ENCODE data around the gene SIX6. TPM values are rescaled to one million over a fixed set of nuclear protein-coding genes. Genes with fewer than 3 reads are reported as not detected.

The SIX6 gene
- total RNA-seq, 1 experiment from 2014 or later, result not detected

DNA sequence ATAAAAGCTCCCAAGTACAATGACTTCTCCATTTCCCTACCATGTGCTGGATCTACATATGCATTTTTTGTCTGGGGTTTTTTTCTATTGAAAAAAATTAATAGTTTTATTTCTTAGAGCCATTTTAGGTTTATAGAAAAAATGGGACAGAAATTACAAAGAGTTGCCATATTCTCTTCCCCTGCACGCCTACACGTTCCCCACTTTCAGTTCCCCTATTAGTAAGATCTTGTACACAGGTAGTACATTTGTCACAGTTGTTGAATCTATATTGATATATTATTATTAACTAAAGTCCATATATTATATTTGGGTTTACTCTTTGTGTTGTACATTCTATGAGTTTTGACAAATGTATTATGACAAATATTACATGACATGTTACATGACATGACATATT lies 35.7 kb downstream of the SIX6 start:
- no peaks in the 10 kb centered on the region for H3K4me1 ChIP-seq (ENCODE audit: insufficient read depth, low read length)
- Mint-ChIP-seq H3K4me3 (no peak overlapping the region), H3K27me3 (ENCODE audit: low read depth) (peaks cover 5% of the 10 kb centered on the region), H3K27ac (no peak overlapping the region), H3K4me1 (no peaks in the 10 kb centered on the region), H3K36me3 (ENCODE audit: insufficient read depth in 1 of 3, low read depth in 3 of 3) (peaks cover 0 to 20% (median 2%) of the 10 kb centered on the region in 3 experiments; a peak in 4 of 7 replicates), H3K9me3 (peaks cover 13 to 24% of the 10 kb centered on the region in 2 experiments)
- no peaks in the 10 kb centered on the region for H3K79me2 ChIP-seq (ENCODE audit: insufficient read depth, low read length)
- H4K91ac ChIP-seq (ENCODE audit: insufficient read length, low read depth, low read length), result no peak overlapping the region
- H3K79me1 ChIP-seq (ENCODE audit: insufficient read depth, low read depth, low read length, poor library complexity, severe bottlenecking), result no peaks in the 10 kb centered on the region
- no peak overlapping the region for H2AFZ ChIP-seq (ENCODE audit: low read length)
- H2BK12ac ChIP-seq (ENCODE audit: insufficient read length, low read depth, low read length), result no peak overlapping the region
- no peak overlapping the region for H4K5ac ChIP-seq (ENCODE audit: insufficient read length, low read depth, low read length)
- H2BK120ac ChIP-seq (ENCODE audit: low read depth, low read length, poor library complexity, severe bottlenecking), result no peak overlapping the region
- no peak overlapping the region for H3K4ac ChIP-seq (ENCODE audit: low read depth, low read length)
- H3K14ac ChIP-seq (ENCODE audit: insufficient read depth, low read length), result no peak overlapping the region
- no peak overlapping the region for H3K4me2 ChIP-seq (ENCODE audit: insufficient read depth, insufficient read length, low read length)
- DNase-seq, result no peak
- H2BK15ac ChIP-seq (ENCODE audit: low read depth, low read length), result no peak overlapping the region
- H2AK5ac ChIP-seq (ENCODE audit: insufficient read length, low read length), result no peak overlapping the region
- no peak overlapping the region for H2BK5ac ChIP-seq (ENCODE audit: insufficient read length, low read length)
- H3K23me2 ChIP-seq (ENCODE audit: insufficient read length, low read depth, low read length, poor library complexity, severe bottlenecking), result no peaks in the 10 kb centered on the region
- H3K23ac ChIP-seq (ENCODE audit: insufficient read length, low read depth, low read length), result no peak overlapping the region
- H4K8ac ChIP-seq (replicated peaks; ENCODE audit: insufficient read length, low read depth, low read length), result no peak overlapping the region
- no peaks in the 10 kb centered on the region for H3K27me3 ChIP-seq (ENCODE audit: insufficient read depth, low read length)
- WGBS (ENCODE audit: extremely low coverage, insufficient read length, low lambda C conversion rate), result no CpG with 5 or more reads among the region's 2 CpGs
- no peak overlapping the region for H3K56ac ChIP-seq (ENCODE audit: insufficient read length, low read depth, low read length)
- no peak overlapping the region for H2BK20ac ChIP-seq (ENCODE audit: low read depth, low read length, poor library complexity, severe bottlenecking)
- H3K18ac ChIP-seq (ENCODE audit: insufficient read length, low read depth, low read length), result no peak overlapping the region
- no peak overlapping the region for H3T11ph ChIP-seq (ENCODE audit: low read length)
- no peaks in the 10 kb centered on the region for H4K20me1 ChIP-seq (ENCODE audit: control insufficient read depth, insufficient read depth, insufficient read length)
- H3K27ac ChIP-seq (ENCODE audit: insufficient read length, low read depth, low read length), result no peak overlapping the region
- no peaks in the 10 kb centered on the region for H3K9me3 ChIP-seq (ENCODE audit: control insufficient read depth, low read depth, low read length)
- H3K9ac ChIP-seq (ENCODE audit: extremely low read depth, insufficient read length, low read length), result no peak overlapping the region
- TF ChIP-seq, protein P1, sequence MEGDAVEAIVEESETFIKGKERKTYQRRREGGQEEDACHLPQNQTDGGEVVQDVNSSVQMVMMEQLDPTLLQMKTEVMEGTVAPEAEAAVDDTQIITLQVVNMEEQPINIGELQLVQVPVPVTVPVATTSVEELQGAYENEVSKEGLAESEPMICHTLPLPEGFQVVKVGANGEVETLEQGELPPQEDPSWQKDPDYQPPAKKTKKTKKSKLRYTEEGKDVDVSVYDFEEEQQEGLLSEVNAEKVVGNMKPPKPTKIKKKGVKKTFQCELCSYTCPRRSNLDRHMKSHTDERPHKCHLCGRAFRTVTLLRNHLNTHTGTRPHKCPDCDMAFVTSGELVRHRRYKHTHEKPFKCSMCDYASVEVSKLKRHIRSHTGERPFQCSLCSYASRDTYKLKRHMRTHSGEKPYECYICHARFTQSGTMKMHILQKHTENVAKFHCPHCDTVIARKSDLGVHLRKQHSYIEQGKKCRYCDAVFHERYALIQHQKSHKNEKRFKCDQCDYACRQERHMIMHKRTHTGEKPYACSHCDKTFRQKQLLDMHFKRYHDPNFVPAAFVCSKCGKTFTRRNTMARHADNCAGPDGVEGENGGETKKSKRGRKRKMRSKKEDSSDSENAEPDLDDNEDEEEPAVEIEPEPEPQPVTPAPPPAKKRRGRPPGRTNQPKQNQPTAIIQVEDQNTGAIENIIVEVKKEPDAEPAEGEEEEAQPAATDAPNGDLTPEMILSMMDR (conservative IDR thresholded peaks at IDR 0.05), result no peak
